K562 (cell line): ENCODE results near the gene CAPZB. TPM values are rescaled to one million over a fixed set of nuclear protein-coding genes. Genes with fewer than 3 reads are reported as not detected.

Experiments
- CBX3 ChIP-seq, 2 experiments: IDR thresholded peaks; 1 replicate in 1 of 2; 2 replicates in 1 of 2; pipeline ENCODE4 v1.6.1; 2012; ENCODE audit warnings: inconsistent platforms in 2 of 2, low read length in 2 of 2, borderline replicate concordance in 1 of 2, control low read depth in 1 of 2
- CREM ChIP-seq: IDR thresholded peaks from 2 replicates; pipeline ENCODE4 v1.6.1; 2014; ENCODE audit warnings: antibody characterized with exemption, low read depth
- DDX20 ChIP-seq: fragments of 450-650 bp; IDR thresholded peaks from 2 replicates; pipeline ENCODE4 v1.6.1; 2016; ENCODE audit warnings: missing genetic modification characterization, low read depth, mild to moderate bottlenecking, missing compliant biosample characterization, moderate library complexity
- MCM5 ChIP-seq: fragments of 450-650 bp; IDR thresholded peaks from 2 replicates; pipeline ENCODE4 v1.6.1; 2016; ENCODE audit warnings: low read depth
- NR3C1 ChIP-seq: sonication (generic); formaldehyde crosslinking; IDR thresholded peaks from 2 replicates; pipeline ENCODE4 v1.8.1; 2022; ENCODE audit warnings: missing genetic modification reagents
- POLR3A ChIP-seq: IDR thresholded peaks from 2 replicates; pipeline ENCODE4 v1.6.1; 2011; ENCODE audit warnings: borderline replicate concordance, mild to moderate bottlenecking, moderate library complexity; ENCODE audit not compliant: insufficient read length, insufficient read depth; ENCODE audit errors: extremely low read depth
- polyA plus RNA-seq, 8 experiments: library from polyadenylated mRNA; depleted of rRNA in 4 of 8; stranded (reverse) in 5 of 8; unstranded in 3 of 8; fragments of >200 nt; fragmentation: Nextera tagmentation in 2 of 8; fragmentation: Illumina TruSeq in 1 of 8; extraction: Ambion mirVana in 2 of 8; extraction: Trizol in 1 of 8; gene quantifications; 2 replicates each; pipeline versions ENCODE4 v1.2.1 to v1.2.3, GENCODE V29; 2011 to 2014; ENCODE audit warnings: inconsistent platforms in 1 of 8, missing spikeins in 1 of 8
- total RNA-seq, 7 experiments: library from RNA; depleted of rRNA in 6 of 7; stranded (reverse); fragments of >200 nt in 6 of 7; fragmentation: Illumina TruSeq in 2 of 7; extraction: Trizol in 2 of 7; gene quantifications; 2 replicates each; pipeline versions ENCODE4 v1.2.1 to v1.2.3, GENCODE V29; 2011 to 2021; ENCODE audit warnings: low replicate concordance in 1 of 7
- TF ChIP-seq, protein P1 (sequence below), 2 experiments: fragments of 450-650 bp in 1 of 2; sonication (generic) in 1 of 2; formaldehyde crosslinking in 1 of 2; IDR thresholded peaks; 2 replicates each; pipeline versions ENCODE4 v1.7.1 to v1.9.0; 2016 to 2022; ENCODE audit warnings: inconsistent platforms in 1 of 2, mild to moderate bottlenecking in 1 of 2, missing genetic modification reagents in 1 of 2
- TF ChIP-seq, protein P2 (sequence below): fragments of 250-450 bp; sonication (Bioruptor Pico); IDR thresholded peaks from 2 replicates; pipeline ENCODE4 v1.8.0; 2022; ENCODE audit warnings: inconsistent platforms, mild to moderate bottlenecking, moderate library complexity, borderline replicate concordance
- TF ChIP-seq, protein P3 (sequence below): fragments of 450-650 bp; formaldehyde crosslinking; IDR thresholded peaks from 2 replicates; pipeline ENCODE4 v1.4.0; 2020; ENCODE audit warnings: mild to moderate bottlenecking, moderate library complexity
- TF ChIP-seq, protein P4 (sequence below): fragments of 450-650 bp; formaldehyde crosslinking; IDR thresholded peaks from 2 replicates; pipeline ENCODE4 v1.4.0; 2020; ENCODE audit warnings: mild to moderate bottlenecking
- TF ChIP-seq, protein P5 (sequence below): sonication (generic); formaldehyde crosslinking; IDR thresholded peaks from 2 replicates; pipeline ENCODE4 v1.8.0; 2023; ENCODE audit warnings: mild to moderate bottlenecking, missing genetic modification reagents

CAPZB gene
- total and polyA plus RNA-seq, 9 of the 15 experiments (the other 6 are each of a cell fraction or from before 2014, with no cell fraction given): 57.6 to 297 (median 125) TPM

DNA sequence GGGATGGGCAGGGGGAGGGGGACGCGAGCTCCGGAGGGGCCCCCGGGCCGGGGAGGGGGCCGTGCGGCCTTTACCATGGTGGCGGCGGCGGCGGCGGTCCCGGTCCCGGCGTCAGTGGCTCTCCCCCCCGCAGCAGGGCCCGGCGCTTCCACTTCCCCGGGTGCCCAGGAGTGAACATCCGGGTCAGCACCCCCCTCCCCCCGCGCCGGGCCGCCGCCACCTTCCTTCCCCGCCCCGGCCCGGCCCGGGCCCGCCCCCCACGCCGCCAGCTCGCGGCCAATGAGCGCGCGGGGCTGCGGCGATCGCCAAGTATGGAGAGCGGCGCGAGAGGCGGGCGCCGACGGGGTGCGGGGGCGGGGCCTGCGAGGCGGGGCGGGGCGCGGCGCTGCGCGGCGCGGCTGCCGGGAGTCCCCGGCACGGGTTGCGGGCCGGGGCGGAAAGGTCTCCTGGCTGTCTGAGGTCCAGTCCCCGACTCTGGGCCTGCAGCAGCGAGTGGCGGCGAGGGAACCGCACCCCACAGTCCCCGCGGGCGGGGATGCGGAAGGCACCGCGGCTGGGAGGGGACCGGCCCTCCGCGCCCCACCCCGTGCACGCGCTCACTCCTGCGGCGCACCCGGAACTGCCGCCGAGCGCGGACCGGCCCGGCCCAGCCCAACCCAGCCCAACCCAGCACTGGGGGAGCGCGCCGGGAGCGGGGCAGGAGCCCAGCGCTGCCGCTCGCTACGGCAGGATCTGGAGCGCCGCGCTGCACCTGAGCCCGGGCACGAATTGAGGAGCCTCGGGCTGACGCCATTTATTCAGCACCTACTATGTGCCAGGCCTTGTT lies at the start of gene CAPZB (continued):
- TF ChIP-seq, protein P1, sequence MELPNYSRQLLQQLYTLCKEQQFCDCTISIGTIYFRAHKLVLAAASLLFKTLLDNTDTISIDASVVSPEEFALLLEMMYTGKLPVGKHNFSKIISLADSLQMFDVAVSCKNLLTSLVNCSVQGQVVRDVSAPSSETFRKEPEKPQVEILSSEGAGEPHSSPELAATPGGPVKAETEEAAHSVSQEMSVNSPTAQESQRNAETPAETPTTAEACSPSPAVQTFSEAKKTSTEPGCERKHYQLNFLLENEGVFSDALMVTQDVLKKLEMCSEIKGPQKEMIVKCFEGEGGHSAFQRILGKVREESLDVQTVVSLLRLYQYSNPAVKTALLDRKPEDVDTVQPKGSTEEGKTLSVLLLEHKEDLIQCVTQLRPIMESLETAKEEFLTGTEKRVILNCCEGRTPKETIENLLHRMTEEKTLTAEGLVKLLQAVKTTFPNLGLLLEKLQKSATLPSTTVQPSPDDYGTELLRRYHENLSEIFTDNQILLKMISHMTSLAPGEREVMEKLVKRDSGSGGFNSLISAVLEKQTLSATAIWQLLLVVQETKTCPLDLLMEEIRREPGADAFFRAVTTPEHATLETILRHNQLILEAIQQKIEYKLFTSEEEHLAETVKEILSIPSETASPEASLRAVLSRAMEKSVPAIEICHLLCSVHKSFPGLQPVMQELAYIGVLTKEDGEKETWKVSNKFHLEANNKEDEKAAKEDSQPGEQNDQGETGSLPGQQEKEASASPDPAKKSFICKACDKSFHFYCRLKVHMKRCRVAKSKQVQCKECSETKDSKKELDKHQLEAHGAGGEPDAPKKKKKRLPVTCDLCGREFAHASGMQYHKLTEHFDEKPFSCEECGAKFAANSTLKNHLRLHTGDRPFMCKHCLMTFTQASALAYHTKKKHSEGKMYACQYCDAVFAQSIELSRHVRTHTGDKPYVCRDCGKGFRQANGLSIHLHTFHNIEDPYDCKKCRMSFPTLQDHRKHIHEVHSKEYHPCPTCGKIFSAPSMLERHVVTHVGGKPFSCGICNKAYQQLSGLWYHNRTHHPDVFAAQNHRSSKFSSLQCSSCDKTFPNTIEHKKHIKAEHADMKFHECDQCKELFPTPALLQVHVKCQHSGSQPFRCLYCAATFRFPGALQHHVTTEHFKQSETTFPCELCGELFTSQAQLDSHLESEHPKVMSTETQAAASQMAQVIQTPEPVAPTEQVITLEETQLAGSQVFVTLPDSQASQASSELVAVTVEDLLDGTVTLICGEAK (IDR thresholded peaks at IDR 0.05): peak; percentile 81
- TF ChIP-seq, protein P1 (CRISPR knock-in tag; IDR thresholded peaks at IDR 0.05): no peak
- TF ChIP-seq CBX3 (IDR thresholded peaks at IDR 0.05; ENCODE audit: borderline replicate concordance in 1 of 2, low read length in 2 of 2) (no peak), MCM5 (no peak), POLR3A (no peak), DDX20 (tag) (no peak), CREM (peak; percentile 27), NR3C1 (CRISPR knock-in tag) (0 out of 2 replicates have a peak, but pooled peaks have one; percentile 68)
- TF ChIP-seq, protein P2, sequence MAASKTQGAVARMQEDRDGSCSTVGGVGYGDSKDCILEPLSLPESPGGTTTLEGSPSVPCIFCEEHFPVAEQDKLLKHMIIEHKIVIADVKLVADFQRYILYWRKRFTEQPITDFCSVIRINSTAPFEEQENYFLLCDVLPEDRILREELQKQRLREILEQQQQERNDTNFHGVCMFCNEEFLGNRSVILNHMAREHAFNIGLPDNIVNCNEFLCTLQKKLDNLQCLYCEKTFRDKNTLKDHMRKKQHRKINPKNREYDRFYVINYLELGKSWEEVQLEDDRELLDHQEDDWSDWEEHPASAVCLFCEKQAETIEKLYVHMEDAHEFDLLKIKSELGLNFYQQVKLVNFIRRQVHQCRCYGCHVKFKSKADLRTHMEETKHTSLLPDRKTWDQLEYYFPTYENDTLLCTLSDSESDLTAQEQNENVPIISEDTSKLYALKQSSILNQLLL: no peak
- TF ChIP-seq, protein P3, sequence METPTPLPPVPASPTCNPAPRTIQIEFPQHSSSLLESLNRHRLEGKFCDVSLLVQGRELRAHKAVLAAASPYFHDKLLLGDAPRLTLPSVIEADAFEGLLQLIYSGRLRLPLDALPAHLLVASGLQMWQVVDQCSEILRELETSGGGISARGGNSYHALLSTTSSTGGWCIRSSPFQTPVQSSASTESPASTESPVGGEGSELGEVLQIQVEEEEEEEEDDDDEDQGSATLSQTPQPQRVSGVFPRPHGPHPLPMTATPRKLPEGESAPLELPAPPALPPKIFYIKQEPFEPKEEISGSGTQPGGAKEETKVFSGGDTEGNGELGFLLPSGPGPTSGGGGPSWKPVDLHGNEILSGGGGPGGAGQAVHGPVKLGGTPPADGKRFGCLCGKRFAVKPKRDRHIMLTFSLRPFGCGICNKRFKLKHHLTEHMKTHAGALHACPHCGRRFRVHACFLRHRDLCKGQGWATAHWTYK (CRISPR knock-in tag): peak; percentile 86
- TF ChIP-seq, protein P4, sequence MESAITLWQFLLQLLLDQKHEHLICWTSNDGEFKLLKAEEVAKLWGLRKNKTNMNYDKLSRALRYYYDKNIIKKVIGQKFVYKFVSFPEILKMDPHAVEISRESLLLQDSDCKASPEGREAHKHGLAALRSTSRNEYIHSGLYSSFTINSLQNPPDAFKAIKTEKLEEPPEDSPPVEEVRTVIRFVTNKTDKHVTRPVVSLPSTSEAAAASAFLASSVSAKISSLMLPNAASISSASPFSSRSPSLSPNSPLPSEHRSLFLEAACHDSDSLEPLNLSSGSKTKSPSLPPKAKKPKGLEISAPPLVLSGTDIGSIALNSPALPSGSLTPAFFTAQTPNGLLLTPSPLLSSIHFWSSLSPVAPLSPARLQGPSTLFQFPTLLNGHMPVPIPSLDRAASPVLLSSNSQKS (CRISPR knock-in tag): no peak
- TF ChIP-seq, protein P5, sequence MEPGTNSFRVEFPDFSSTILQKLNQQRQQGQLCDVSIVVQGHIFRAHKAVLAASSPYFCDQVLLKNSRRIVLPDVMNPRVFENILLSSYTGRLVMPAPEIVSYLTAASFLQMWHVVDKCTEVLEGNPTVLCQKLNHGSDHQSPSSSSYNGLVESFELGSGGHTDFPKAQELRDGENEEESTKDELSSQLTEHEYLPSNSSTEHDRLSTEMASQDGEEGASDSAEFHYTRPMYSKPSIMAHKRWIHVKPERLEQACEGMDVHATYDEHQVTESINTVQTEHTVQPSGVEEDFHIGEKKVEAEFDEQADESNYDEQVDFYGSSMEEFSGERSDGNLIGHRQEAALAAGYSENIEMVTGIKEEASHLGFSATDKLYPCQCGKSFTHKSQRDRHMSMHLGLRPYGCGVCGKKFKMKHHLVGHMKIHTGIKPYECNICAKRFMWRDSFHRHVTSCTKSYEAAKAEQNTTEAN (CRISPR knock-in tag): no peak; the same call in 1 of the 2 replicates
